Sigmoid colon (tissue), 4 donors: ENCODE measurements around the gene SLC44A5.

Experiments used
- CTCF ChIP-seq, 4 experiments: fragments of 450-650 bp in 3 of 4; fragments of 200-600 bp in 1 of 4; IDR thresholded peaks; one replicate each; pipeline ENCODE4 v1.5.1; 2016 to 2019; ENCODE audit warnings: antibody characterized with exemption in 4 of 4, mild to moderate bottlenecking in 3 of 4, moderate library complexity in 2 of 4
- EP300 ChIP-seq, 4 donors: sonication (generic); formaldehyde crosslinking; IDR thresholded peaks; one replicate each; pipeline ENCODE4 v1.6.1; 2017; ENCODE audit warnings: antibody characterized with exemption in 4 of 4
- POLR2A ChIP-seq, 2 donors: fragments of 450-650 bp; IDR thresholded peaks; one replicate each; pipeline ENCODE4 v1.6.1; 2016; ENCODE audit warnings: antibody characterized with exemption in 2 of 2, mild to moderate bottlenecking in 2 of 2, moderate library complexity in 2 of 2

- TF ChIP-seq CTCF (IDR thresholded peaks at IDR 0.05) (no peak), POLR2A (IDR thresholded peaks at IDR 0.05) (no peak), EP300 (IDR thresholded peaks at IDR 0.05) (no peak)
These were observed 51.8 kb downstream of the SLC44A5 start for GRCh38 chr1:75559136-75559535.
